Endothelial cell (in vitro differentiated cells): Measurements from ENCODE around the gene DNASE2. TPM values are rescaled to one million over a fixed set of nuclear protein-coding genes. Genes with fewer than 3 reads are reported as not detected.
A peak's percentile ranks its signal among the peaks of the same experiment; 100 is the strongest.

Experiments
- DNase-seq: peaks from one replicate; pipeline ENCODE4 v3.0.0; 2021; ENCODE audit warnings: low spot score
- H3K27ac Mint-ChIP-seq: one replicate; pipeline ENCODE4 v1.8.0; 2021; ENCODE audit warnings: mixed read lengths, inconsistent platforms; ENCODE audit not compliant: unreplicated experiment
- H3K27me3 Mint-ChIP-seq: one replicate; pipeline ENCODE4 v1.8.0; 2021; ENCODE audit warnings: mild to moderate bottlenecking, moderate library complexity, mixed read lengths, inconsistent platforms; ENCODE audit not compliant: unreplicated experiment
- H3K36me3 Mint-ChIP-seq: one replicate; pipeline ENCODE4 v1.8.0; 2021; ENCODE audit warnings: mild to moderate bottlenecking, low read depth, mixed read lengths, inconsistent platforms; ENCODE audit not compliant: unreplicated experiment
- H3K4me1 Mint-ChIP-seq: one replicate; pipeline ENCODE4 v1.8.0; 2021; ENCODE audit warnings: mild to moderate bottlenecking, mixed read lengths, inconsistent platforms; ENCODE audit not compliant: unreplicated experiment
- H3K4me3 Mint-ChIP-seq: one replicate; pipeline ENCODE4 v1.8.0; 2021; ENCODE audit warnings: mild to moderate bottlenecking, mixed read lengths, inconsistent platforms; ENCODE audit not compliant: unreplicated experiment
- H3K9me3 Mint-ChIP-seq: one replicate; pipeline ENCODE4 v1.8.0; 2021; ENCODE audit warnings: mixed read lengths, inconsistent platforms; ENCODE audit not compliant: unreplicated experiment
- CTCF ChIP-seq: fragments of 200-600 bp; sonication (generic); IDR thresholded peaks from one replicate; pipeline ENCODE4 v1.5.0; 2021; ENCODE audit warnings: antibody characterized with exemption; ENCODE audit not compliant: unreplicated experiment
- microRNA-seq: library from miRNA; unstranded; fragments of <30 nt; microRNA quantifications from one replicate; pipeline ENCODE4, GENCODE V29; 2020; ENCODE audit not compliant: unreplicated experiment
- total RNA-seq: library from RNA; stranded (reverse); fragmentation: NEBNext Ultra II Directional; extraction: Animal tissue kit (Norgen Biotek cat#: 25700); gene quantifications from one replicate; pipeline ENCODE4 v1.2.1, GENCODE V29; 2021; ENCODE audit not compliant: unreplicated experiment

DNASE2 gene
- total RNA-seq, 1 donor from 2014 or later, result 12.2 TPM

GRCh38 chr19:12833738-12834565 is 47.3 kb downstream of the DNASE2 start:
- peaks cover 9% of the 10 kb centered on the region for H3K36me3 Mint-ChIP-seq
- peaks cover 32% of the 10 kb centered on the region for H3K27me3 Mint-ChIP-seq
- DNase-seq, result no peak

GRCh38 chr19:12833418-12833737 is 47.9 kb downstream of the DNASE2 start:
- Mint-ChIP-seq H3K27me3 (peaks cover 32% of the 10 kb centered on the region), H3K4me3 (peak overlapping the region; percentile 59), H3K27ac (no peak overlapping the region), H3K4me1 (peaks cover 9% of the 10 kb centered on the region), H3K9me3 (no peaks in the 10 kb centered on the region), H3K36me3 (peaks cover 9% of the 10 kb centered on the region)
- no peak for DNase-seq
- TF ChIP-seq CTCF, result no peak

More at GRCh38 chr19:12833738-12834565, 47.3 kb downstream of the DNASE2 start:
- peaks cover 9% of the 10 kb centered on the region for H3K4me1 Mint-ChIP-seq
- TF ChIP-seq CTCF, result no peak
- no peak overlapping the region for H3K27ac Mint-ChIP-seq
- H3K9me3 Mint-ChIP-seq, result no peaks in the 10 kb centered on the region
- no peak overlapping the region for H3K4me3 Mint-ChIP-seq

- Mint-ChIP-seq H3K36me3 (peaks cover 9% of the 10 kb centered on the region), H3K27ac (no peak overlapping the region), H3K4me3 (no peak overlapping the region), H3K4me1 (peaks cover 7% of the 10 kb centered on the region), H3K27me3 (peaks cover 20% of the 10 kb centered on the region), H3K9me3 (no peaks in the 10 kb centered on the region)
- TF ChIP-seq CTCF, result no peak
- peak; percentile 41 for DNase-seq
Measured at GRCh38 chr19:12828494-12828893, 52.8 kb downstream of the DNASE2 start.

GRCh38 chr19:12825254-12826131 is 55.8 kb downstream of the DNASE2 start:
- peak; percentile 76 for TF ChIP-seq CTCF
- DNase-seq, result peak; percentile 83
- H3K27me3 Mint-ChIP-seq, result peaks cover 7% of the 10 kb centered on the region
- no peaks in the 10 kb centered on the region for H3K36me3 Mint-ChIP-seq
- no peaks in the 10 kb centered on the region for H3K9me3 Mint-ChIP-seq
- no peaks in the 10 kb centered on the region for H3K4me1 Mint-ChIP-seq
- no peak overlapping the region for H3K27ac Mint-ChIP-seq
- peak overlapping the region; percentile 59 for H3K4me3 Mint-ChIP-seq

Small RNA genes within 50 kb of the gene (microRNA-seq; reads per million reads assigned to microRNA genes)
- gene MIR5695 (not detected), gene MIR6794 (0.21 reads per million)

Other genes starting within 250 kb of the DNASE2 start
- gene MAN2B1, start 214.7 kb downstream of the DNASE2 start, total RNA-seq, result 98.4 TPM
- gene WDR83, start 214.6 kb downstream of the DNASE2 start, total RNA-seq, result 13.2 TPM
- 55.3 TPM for gene DHPS, start 199.6 kb downstream of the DNASE2 start, total RNA-seq
- gene GNG14, start 193.5 kb downstream of the DNASE2 start, total RNA-seq, result not detected
- 8.0 TPM for gene FBXW9, start 184.8 kb downstream of the DNASE2 start, total RNA-seq
- 68.1 TPM for gene TNPO2, start 157.5 kb downstream of the DNASE2 start, total RNA-seq
- 176 TPM for gene TRIR, start 146.8 kb downstream of the DNASE2 start, total RNA-seq
- 77.9 TPM for gene GET3, start 144.0 kb downstream of the DNASE2 start, total RNA-seq
- not detected for gene BEST2, start 129.7 kb downstream of the DNASE2 start, total RNA-seq
- gene HOOK2, start 105.9 kb downstream of the DNASE2 start, total RNA-seq, result 30.3 TPM
- 20.6 TPM for gene JUNB, start 90.0 kb downstream of the DNASE2 start, total RNA-seq
- 215 TPM for gene PRDX2, start 79.6 kb downstream of the DNASE2 start, total RNA-seq
- gene THSD8, start 79.4 kb downstream of the DNASE2 start, total RNA-seq, result 14.2 TPM
- 26.9 TPM for gene RNASEH2A, start 74.9 kb downstream of the DNASE2 start, total RNA-seq
- gene RTBDN, start 46.9 kb downstream of the DNASE2 start, total RNA-seq, result not detected
- gene MAST1, start 42.9 kb downstream of the DNASE2 start, total RNA-seq, result 4.1 TPM
- 0.54 TPM for gene KLF1, start 5.8 kb upstream of the DNASE2 start, total RNA-seq
- 20.0 TPM for gene GCDH, start 9.7 kb upstream of the DNASE2 start, total RNA-seq
- not detected for gene SYCE2, start 37.8 kb upstream of the DNASE2 start, total RNA-seq
- 45.8 TPM for gene FARSA, start 52.3 kb upstream of the DNASE2 start, total RNA-seq
- gene CALR, start 57.2 kb upstream of the DNASE2 start, total RNA-seq, result 963 TPM
- gene RAD23A, start 64.4 kb upstream of the DNASE2 start, total RNA-seq, result 44.7 TPM
- 20.8 TPM for gene GADD45GIP1, start 75.8 kb upstream of the DNASE2 start, total RNA-seq
- 0.69 TPM for gene DAND5, start 88.1 kb upstream of the DNASE2 start, total RNA-seq
- 9.9 TPM for gene NFIX, start 114.0 kb upstream of the DNASE2 start, total RNA-seq
- gene LYL1, start 221.4 kb upstream of the DNASE2 start, total RNA-seq, result 68.6 TPM
- 54.2 TPM for gene TRMT1, start 235.3 kb upstream of the DNASE2 start, total RNA-seq
- 112 TPM for gene NACC1, start 236.8 kb upstream of the DNASE2 start, total RNA-seq